Measurements from ENCODE around the gene TMEM201.
"Not testable (repeated sequence)": the region's sequence is repeated elsewhere in the genome, so short reads cannot be mapped to it uniquely, and the experiment has no call there.

TMEM201 gene

GRCh38 chr1:9612162-9612845 is 23.6 kb downstream of the TMEM201 start:
- Mint-ChIP-seq H3K36me3 (ENCODE audit: low read depth) (peaks cover 1% of the 10 kb centered on the region), H3K27ac (no peak overlapping the region), H3K27me3 (ENCODE audit: low read depth) (no peaks in the 10 kb centered on the region), H3K4me1 (ENCODE audit: low read depth) (no peaks in the 10 kb centered on the region), H3K4me3 (no peak overlapping the region), H3K9me3 (no peaks in the 10 kb centered on the region)

GRCh38 chr1:9612871-9613624 is 24.3 kb downstream of the TMEM201 start:
- Mint-ChIP-seq H3K27me3 (ENCODE audit: low read depth) (peaks cover 4% of the 10 kb centered on the region), H3K36me3 (ENCODE audit: low read depth) (peaks cover 1% of the 10 kb centered on the region), H3K9me3 (no peaks in the 10 kb centered on the region), H3K4me3 (no peak overlapping the region), H3K4me1 (ENCODE audit: low read depth) (no peaks in the 10 kb centered on the region), H3K27ac (no peak overlapping the region)

- H3K27ac Mint-ChIP-seq: no peak overlapping the region
- H3K27me3 Mint-ChIP-seq (ENCODE audit: low read depth): peaks cover 4% of the 10 kb centered on the region
- no peaks in the 10 kb centered on the region for H3K9me3 Mint-ChIP-seq
- H3K4me1 Mint-ChIP-seq (ENCODE audit: low read depth): no peaks in the 10 kb centered on the region
- peaks cover 1% of the 10 kb centered on the region for H3K36me3 Mint-ChIP-seq (ENCODE audit: low read depth)
- no peak overlapping the region for H3K4me3 Mint-ChIP-seq
Measured at GRCh38 chr1:9613625-9614299, 25.1 kb downstream of the TMEM201 start.

- H3K9me3 Mint-ChIP-seq: no peaks in the 10 kb centered on the region
- no peaks in the 10 kb centered on the region for H3K4me1 Mint-ChIP-seq (ENCODE audit: low read depth)
- H3K36me3 Mint-ChIP-seq (ENCODE audit: low read depth): no peaks in the 10 kb centered on the region
- no peak overlapping the region for H3K4me3 Mint-ChIP-seq
- no peak overlapping the region for H3K27ac Mint-ChIP-seq
- peaks cover 9% of the 10 kb centered on the region for H3K27me3 Mint-ChIP-seq (ENCODE audit: low read depth)
Measured at GRCh38 chr1:9615316-9616063, 26.8 kb downstream of the TMEM201 start.

GRCh38 chr1:9618909-9619679 is 30.4 kb downstream of the TMEM201 start:
- H3K4me1 Mint-ChIP-seq (ENCODE audit: low read depth): no peaks in the 10 kb centered on the region
- H3K9me3 Mint-ChIP-seq: no peaks in the 10 kb centered on the region
- H3K36me3 Mint-ChIP-seq (ENCODE audit: low read depth): peaks cover 2% of the 10 kb centered on the region
- peaks cover 28% of the 10 kb centered on the region for H3K27me3 Mint-ChIP-seq (ENCODE audit: low read depth)
- no peak overlapping the region for H3K4me3 Mint-ChIP-seq
- no peak overlapping the region for H3K27ac Mint-ChIP-seq

- peaks cover 35% of the 10 kb centered on the region for H3K27me3 Mint-ChIP-seq (ENCODE audit: low read depth)
- peaks cover 7% of the 10 kb centered on the region for H3K4me1 Mint-ChIP-seq (ENCODE audit: low read depth)
- no peak overlapping the region for H3K27ac Mint-ChIP-seq
- H3K9me3 Mint-ChIP-seq: no peaks in the 10 kb centered on the region
- H3K36me3 Mint-ChIP-seq (ENCODE audit: low read depth): peaks cover 2% of the 10 kb centered on the region
- no peak overlapping the region for H3K4me3 Mint-ChIP-seq
Measured at GRCh38 chr1:9621032-9621431, 32.3 kb downstream of the TMEM201 start.

GRCh38 chr1:9624081-9624480 is 35.4 kb downstream of the TMEM201 start:
- Mint-ChIP-seq H3K27me3 (ENCODE audit: low read depth) (peaks cover 28% of the 10 kb centered on the region), H3K36me3 (ENCODE audit: low read depth) (peaks cover 2% of the 10 kb centered on the region), H3K4me3 (peak overlapping the region; percentile 57), H3K27ac (peak overlapping the region; percentile 77), H3K9me3 (no peaks in the 10 kb centered on the region), H3K4me1 (ENCODE audit: low read depth) (peaks cover 25% of the 10 kb centered on the region)

- Mint-ChIP-seq H3K27me3 (ENCODE audit: low read depth) (peaks cover 26% of the 10 kb centered on the region), H3K4me1 (ENCODE audit: low read depth) (peaks cover 30% of the 10 kb centered on the region)
- H3K4me3 Mint-ChIP-seq; H3K9me3 Mint-ChIP-seq; H3K27ac Mint-ChIP-seq; H3K36me3 Mint-ChIP-seq (ENCODE audit: low read depth): not testable (repeated sequence)
Measured at GRCh38 chr1:9625030-9625429, 36.3 kb downstream of the TMEM201 start.

GRCh38 chr1:9626201-9626608 is 37.5 kb downstream of the TMEM201 start:
- peaks cover 37% of the 10 kb centered on the region for H3K4me1 Mint-ChIP-seq (ENCODE audit: low read depth)
- peaks cover 11% of the 10 kb centered on the region for H3K36me3 Mint-ChIP-seq (ENCODE audit: low read depth)
- peaks cover 21% of the 10 kb centered on the region for H3K27me3 Mint-ChIP-seq (ENCODE audit: low read depth)
- H3K4me3 Mint-ChIP-seq: peak overlapping the region; percentile 75
- H3K9me3 Mint-ChIP-seq: no peaks in the 10 kb centered on the region
- H3K27ac Mint-ChIP-seq: peak overlapping the region; percentile 76

- Mint-ChIP-seq H3K9me3 (no peaks in the 10 kb centered on the region), H3K4me1 (ENCODE audit: low read depth) (peaks cover 50% of the 10 kb centered on the region)
Measured at GRCh38 chr1:9628541-9629444, 40.1 kb downstream of the TMEM201 start.

GRCh38 chr1:9629445-9630201 is 40.9 kb downstream of the TMEM201 start:
- Mint-ChIP-seq H3K4me1 (ENCODE audit: low read depth) (peaks cover 53% of the 10 kb centered on the region), H3K4me3 (peak overlapping the region; percentile 98), H3K36me3 (ENCODE audit: low read depth) (peaks cover 25% of the 10 kb centered on the region), H3K27ac (peak overlapping the region; percentile 95), H3K27me3 (ENCODE audit: low read depth) (peaks cover 4% of the 10 kb centered on the region), H3K9me3 (no peaks in the 10 kb centered on the region)

More at GRCh38 chr1:9628541-9629444, 40.1 kb downstream of the TMEM201 start:
- H3K36me3 Mint-ChIP-seq (ENCODE audit: low read depth): peaks cover 21% of the 10 kb centered on the region
- H3K27ac Mint-ChIP-seq: peak overlapping the region; percentile 95
- peak overlapping the region; percentile 98 for H3K4me3 Mint-ChIP-seq
- peaks cover 11% of the 10 kb centered on the region for H3K27me3 Mint-ChIP-seq (ENCODE audit: low read depth)

GRCh38 chr1:9630331-9631111 is 41.8 kb downstream of the TMEM201 start:
- H3K36me3 Mint-ChIP-seq (ENCODE audit: low read depth): peaks cover 34% of the 10 kb centered on the region
- H3K27ac Mint-ChIP-seq: peak overlapping the region; percentile 95

More at GRCh38 chr1:9630331-9631111, 41.8 kb downstream of the TMEM201 start:
- Mint-ChIP-seq H3K9me3 (no peaks in the 10 kb centered on the region), H3K27me3 (ENCODE audit: low read depth) (no peaks in the 10 kb centered on the region), H3K4me3 (peak overlapping the region; percentile 98), H3K4me1 (ENCODE audit: low read depth) (peaks cover 56% of the 10 kb centered on the region)

All from T-helper 1 cell treated with Interleukin-12 subunit alpha and Interleukin-12 subunit beta and Interleukin-4 antibody, amounts not matched to agents 30 μg/mL and 1 μg/mL, for 36 hours (primary cell).